IMR-90 (cell line): Measurements from ENCODE around the gene B3GALT6. TPM values are rescaled to one million over a fixed set of nuclear protein-coding genes. Genes with fewer than 3 reads are reported as not detected.

Experiments
- ATAC-seq: fragments of 200-7000 bp; cut with Tn5 transposase; 2 replicates; pipeline ENCODE4 v1.9.1; 2020; ENCODE audit warnings: low read depth, mild to moderate bottlenecking, moderate library complexity
- BruUV-seq: library from RNA; stranded (reverse); fragments of 400-500 nt; replicated peaks from 2 replicates; lab custom pipeline; 2021; lab: Mats Ljungman, UMichigan
- CTCF ChIA-PET: fragments of 300-600 bp; formaldehyde crosslinking; extraction: SDS; loops from one replicate; lab custom pipeline; 2021; ENCODE audit warnings: antibody characterized with exemption; lab: Yijun Ruan, JAX
- POLR2A ChIA-PET: fragments of 300-600 bp; sonication (Branson Sonifier 250); formaldehyde crosslinking; loops from one replicate; lab custom pipeline; 2022; ENCODE audit warnings: antibody characterized with exemption; ENCODE audit not compliant: unreplicated experiment; lab: Charles Lee
- DNase-seq: peaks from one replicate; pipeline ENCODE4 v3.0.0; 2013
- H2AFZ ChIP-seq: replicated peaks from 2 replicates; pipeline ENCODE3; 2013; ENCODE audit warnings: low read length, mild to moderate bottlenecking; ENCODE audit not compliant: poor library complexity
- H2AK5ac ChIP-seq: 2 replicates; pipeline ENCODE4 v1.6.1; 2013; ENCODE audit warnings: low read depth, low read length, inconsistent platforms
- H2AK9ac ChIP-seq: replicated peaks from 2 replicates; pipeline ENCODE3; 2013; ENCODE audit warnings: mild to moderate bottlenecking, low read depth, low read length, moderate library complexity; ENCODE audit not compliant: poor library complexity
- H2BK120ac ChIP-seq: 2 replicates; pipeline ENCODE4 v1.6.1; 2013; ENCODE audit warnings: low read depth, low read length, inconsistent platforms
- H2BK15ac ChIP-seq: 3 replicates; pipeline ENCODE4 v1.6.1; 2013; ENCODE audit warnings: low read depth, low read length, inconsistent platforms
- H2BK20ac ChIP-seq: 2 replicates; pipeline ENCODE4 v1.6.1; 2013; ENCODE audit warnings: low read depth, mild to moderate bottlenecking, inconsistent platforms, low read length, moderate library complexity
- H2BK5ac ChIP-seq: 2 replicates; pipeline ENCODE4 v1.6.1; 2013; ENCODE audit warnings: mild to moderate bottlenecking, low read depth, low read length, inconsistent platforms; ENCODE audit not compliant: poor library complexity, severe bottlenecking
- H3K14ac ChIP-seq: replicated peaks from 2 replicates; pipeline ENCODE4 v1.6.1; 2013; ENCODE audit warnings: low read depth, low read length, inconsistent platforms
- H3K18ac ChIP-seq: 2 replicates; pipeline ENCODE4 v1.6.1; 2013; ENCODE audit warnings: low read depth, low read length, control low read depth
- H3K23ac ChIP-seq: 2 replicates; pipeline ENCODE4 v1.6.1; 2013; ENCODE audit warnings: low read depth, low read length, inconsistent platforms
- H3K27ac ChIP-seq: 2 replicates; pipeline ENCODE4 v1.5.1; 2013; ENCODE audit warnings: mild to moderate bottlenecking, control low read depth, low read length; ENCODE audit not compliant: insufficient read depth
- H3K27me3 ChIP-seq: 2 replicates; pipeline ENCODE4 v1.6.1; 2013; ENCODE audit warnings: low read length; ENCODE audit not compliant: control insufficient read depth, insufficient read depth
- H3K36me3 ChIP-seq: 2 replicates; pipeline ENCODE4 v1.6.1; 2013; ENCODE audit warnings: low read length, mixed read lengths; ENCODE audit not compliant: control insufficient read depth, insufficient read depth
- H3K4ac ChIP-seq: 2 replicates; pipeline ENCODE4 v1.6.1; 2013; ENCODE audit warnings: low read depth, low read length, inconsistent platforms
- H3K4me1 ChIP-seq: 2 replicates; pipeline ENCODE4 v1.6.1; 2013; ENCODE audit warnings: low read length, mixed read lengths; ENCODE audit not compliant: control insufficient read depth, insufficient read depth
- H3K4me2 ChIP-seq: 2 replicates; pipeline ENCODE4 v1.6.1; 2013; ENCODE audit warnings: low read depth, mild to moderate bottlenecking, control low read depth, low read length, moderate library complexity
- H3K4me3 ChIP-seq: 2 replicates; pipeline ENCODE4 v1.5.1; 2013; ENCODE audit warnings: low read depth, mild to moderate bottlenecking, control low read depth, low read length, moderate library complexity; ENCODE audit not compliant: insufficient read depth
- H3K56ac ChIP-seq: 2 replicates; pipeline ENCODE4 v1.6.1; 2013; ENCODE audit warnings: low read length, inconsistent platforms; ENCODE audit not compliant: insufficient read depth; ENCODE audit errors: extremely low read depth
- H3K79me1 ChIP-seq, 2 experiments: 2 replicates each; pipeline ENCODE4 v1.6.1; 2013; ENCODE audit warnings: low read length in 2 of 2, inconsistent platforms in 1 of 2, low read depth in 1 of 2
- H3K9ac ChIP-seq: 2 replicates; pipeline ENCODE4 v1.6.1; 2013; ENCODE audit warnings: low read depth, low read length, control low read depth
- H3K9me1 ChIP-seq: 2 replicates; pipeline ENCODE4 v1.6.1; 2013; ENCODE audit warnings: low read length, inconsistent platforms; ENCODE audit not compliant: insufficient read depth
- H3K9me3 ChIP-seq: 2 replicates; pipeline ENCODE4 v1.6.1; 2013; ENCODE audit warnings: low read length; ENCODE audit not compliant: control insufficient read depth, insufficient read depth
- H4K20me1 ChIP-seq: 2 replicates; pipeline ENCODE4 v1.6.1; 2013; ENCODE audit warnings: low read length, inconsistent platforms; ENCODE audit not compliant: insufficient read depth
- H4K5ac ChIP-seq: 2 replicates; pipeline ENCODE4 v1.6.1; 2013; ENCODE audit warnings: mild to moderate bottlenecking, low read depth, low read length, control low read depth
- H4K8ac ChIP-seq, 2 experiments: 2 replicates each; pipeline ENCODE4 v1.6.1; 2013; ENCODE audit warnings: low read depth in 2 of 2, low read length in 2 of 2, control low read depth in 1 of 2, inconsistent platforms in 1 of 2
- H4K91ac ChIP-seq: 2 replicates; pipeline ENCODE4 v1.6.1; 2013; ENCODE audit warnings: low read depth, low read length, inconsistent platforms; ENCODE audit not compliant: insufficient read depth
- BHLHE40 ChIP-seq: fragments of 150-350 bp; IDR thresholded peaks from 2 replicates; pipeline ENCODE4 v1.6.1; 2016; ENCODE audit warnings: mild to moderate bottlenecking, low read depth, low read length
- CEBPB ChIP-seq: IDR thresholded peaks from 2 replicates; pipeline ENCODE4 v1.6.1; 2012; ENCODE audit warnings: low read depth, low read length, improper control_type of control experiment
- MAFK ChIP-seq: IDR thresholded peaks from 2 replicates; pipeline ENCODE4 v1.6.1; 2012; ENCODE audit warnings: low read depth, low read length, improper control_type of control experiment
- MAZ ChIP-seq: IDR thresholded peaks from 2 replicates; pipeline ENCODE4 v1.6.1; 2012; ENCODE audit warnings: low read depth, mild to moderate bottlenecking, low read length, improper control_type of control experiment, moderate library complexity, borderline replicate concordance
- MXI1 ChIP-seq: IDR thresholded peaks from 2 replicates; pipeline ENCODE4 v1.6.1; 2012; ENCODE audit warnings: low read depth, mild to moderate bottlenecking, low read length, moderate library complexity, borderline replicate concordance
- RAD21 ChIP-seq: IDR thresholded peaks from 2 replicates; pipeline ENCODE4 v1.6.1; 2012; ENCODE audit warnings: low read length, improper control_type of control experiment
- RCOR1 ChIP-seq: IDR thresholded peaks from 2 replicates; pipeline ENCODE4 v1.6.1; 2012; ENCODE audit warnings: mild to moderate bottlenecking, low read length, improper control_type of control experiment; ENCODE audit not compliant: insufficient replicate concordance
- RFX5 ChIP-seq: IDR thresholded peaks from 2 replicates; pipeline ENCODE4 v1.8.0; 2012; ENCODE audit warnings: low read depth, mild to moderate bottlenecking, low read length, moderate library complexity
- SMC3 ChIP-seq: fragments of 150-350 bp; IDR thresholded peaks from 2 replicates; pipeline ENCODE4 v1.6.1; 2016; ENCODE audit warnings: low read depth, mild to moderate bottlenecking, antibody characterized with exemption, low read length, moderate library complexity
- USF2 ChIP-seq: fragments of 150-350 bp; IDR thresholded peaks from 2 replicates; pipeline ENCODE4 v1.6.1; 2017; ENCODE audit warnings: mild to moderate bottlenecking, antibody characterized with exemption, low read length, low read depth
- WGBS, 2 experiments: methylation state at CpG; one replicate each; pipeline versions ENCODE4 v1.1.5 to v1.1.7; 2013; ENCODE audit warnings: missing lambda C conversion rate in 2 of 2; ENCODE audit not compliant: insufficient read length in 1 of 2; ENCODE audit errors: extremely low coverage in 2 of 2; 5-methylcytosine and 5-hydroxymethylcytosine counted together
- dilution Hi-C: fragments of 300-500 bp; cut with HindIII; formaldehyde crosslinking; loops from one replicate; pipeline ENCODE4 v1.14.3; 2018; ENCODE audit warnings: low sequenced_read_pairs; ENCODE audit not compliant: unreplicated experiment
- in situ Hi-C: fragments of 300-500 bp; cut with MboI; formaldehyde crosslinking; loops from 3 replicates; pipeline ENCODE4 v1.14.3; 2019; ENCODE audit warnings: low sequenced_read_pairs, inconsistent platforms, mixed read lengths
- intact Hi-C: fragments of 100-400 bp; cut with micrococcal nuclease; formaldehyde crosslinking; loops from 2 replicates; pipeline ENCODE4 v1.10.0; 2022
- polyA plus RNA-seq, 3 experiments: library from polyadenylated mRNA; depleted of rRNA; stranded (reverse); fragments of >200 nt; gene quantifications; 2 replicates each; pipeline ENCODE4 v1.2.3, GENCODE V29; 2012; ENCODE audit warnings: low replicate concordance in 1 of 3
- total RNA-seq: library from RNA; depleted of rRNA; stranded (reverse); fragments of >200 nt; gene quantifications from 2 replicates; pipeline ENCODE4 v1.2.3, GENCODE V29; 2012
- TF ChIP-seq, protein P1 (sequence below): conservative IDR thresholded peaks from 2 replicates; pipeline ENCODE4 v1.5.1; 2012; ENCODE audit warnings: mild to moderate bottlenecking, low read depth, low read length, improper control_type of control experiment
- TF ChIP-seq, protein P2 (sequence below): fragments of 150-350 bp; IDR thresholded peaks from 2 replicates; pipeline ENCODE4 v1.6.1; 2016; ENCODE audit warnings: low read depth, mild to moderate bottlenecking, low read length, moderate library complexity, borderline replicate concordance

The B3GALT6 gene
- total and polyA plus RNA-seq, 2 of the 4 experiments (the other 2 are of a cell fraction), result 12.2 to 23.0 TPM

DNA sequence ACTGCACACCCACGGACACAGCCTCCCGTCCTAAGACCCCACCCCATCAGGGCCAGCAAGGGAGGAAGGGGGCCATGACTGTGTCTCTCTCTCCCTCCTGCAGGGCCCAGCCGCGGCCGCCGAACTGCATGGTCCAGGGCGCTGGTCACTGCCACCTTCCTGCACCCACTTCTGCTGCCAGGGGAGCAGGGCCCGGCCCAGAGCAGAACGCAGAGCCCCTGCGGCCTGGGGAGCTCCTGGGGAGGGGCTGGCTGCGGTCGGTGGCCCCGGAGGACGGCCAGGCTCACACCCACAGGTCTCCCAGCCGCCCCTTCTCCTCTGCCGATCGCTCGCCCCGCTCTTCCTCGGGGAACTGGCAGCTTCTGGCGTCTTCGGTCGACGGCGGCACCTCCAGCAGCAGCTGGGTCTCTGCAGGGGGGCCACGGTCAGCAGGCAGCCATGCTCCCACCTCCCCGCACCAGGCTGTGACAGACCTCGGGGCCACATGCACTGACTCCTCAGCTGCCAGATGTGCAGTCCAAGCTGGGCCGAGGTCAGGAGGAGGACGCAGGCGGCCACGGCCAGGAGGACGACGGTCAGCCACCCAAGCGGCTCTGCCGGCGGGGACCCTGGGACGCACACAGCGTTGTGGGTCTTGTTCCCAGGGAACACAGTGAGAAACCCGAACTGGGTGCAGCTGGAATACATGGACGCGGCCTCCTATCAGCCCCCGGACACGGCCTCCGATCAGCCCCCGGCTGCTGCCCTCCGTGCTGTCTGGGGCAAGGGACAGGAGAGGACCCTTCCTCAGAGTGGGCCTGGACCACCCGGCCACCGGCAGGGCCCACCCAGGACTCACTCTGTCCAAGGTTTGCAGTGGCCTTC is 28.2 kb upstream of the B3GALT6 start (continued):
- no peak for TF ChIP-seq USF2

DNA sequence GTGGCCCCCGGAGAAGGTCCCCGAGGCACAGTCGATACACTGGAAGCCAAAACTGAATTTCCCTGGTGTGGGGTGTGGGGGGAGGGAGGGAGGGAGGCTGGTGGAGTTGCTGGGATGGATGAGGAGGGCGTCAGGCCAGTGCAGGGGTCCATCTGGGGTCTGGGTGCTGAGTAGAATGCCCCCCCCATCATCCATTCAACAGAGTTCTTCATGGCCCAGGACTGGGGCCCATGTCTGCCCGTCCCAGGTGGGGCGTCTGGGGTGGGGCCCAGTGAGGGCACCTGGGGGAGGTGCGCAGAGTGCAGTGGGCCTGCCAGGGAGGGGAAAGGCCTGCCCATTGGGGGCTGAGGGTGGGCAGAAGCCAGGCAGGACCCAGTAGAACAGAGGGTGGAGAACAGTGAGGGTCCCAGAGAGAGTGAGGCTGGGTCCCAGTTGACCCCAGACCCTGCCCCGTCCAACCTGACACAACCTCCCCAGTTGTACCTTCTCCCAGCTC is 27.6 kb upstream of the B3GALT6 start:
- Histone ChIP-seq H4K91ac (no peak overlapping the region), H3K36me3 (no peaks in the 10 kb centered on the region), H3K14ac (no peak overlapping the region), H3K9me3 (no peaks in the 10 kb centered on the region), H3K4me1 (peaks cover 12% of the 10 kb centered on the region), H3K79me1 (no peaks in the 10 kb centered on the region), H2BK15ac (no peak overlapping the region), H3K9me1 (no peaks in the 10 kb centered on the region), H3K23ac (no peak overlapping the region), H4K20me1 (no peaks in the 10 kb centered on the region), H2AK9ac (no peak overlapping the region), H3K27ac (no peak overlapping the region), H4K8ac (no peak overlapping the region), H3K4me3 (no peak overlapping the region), H3K27me3 (no peaks in the 10 kb centered on the region; the same call in 1 of the 2 replicates), H4K5ac (no peak overlapping the region), H3K4me2 (no peak overlapping the region), H2AK5ac (no peak overlapping the region), H2BK5ac (no peak overlapping the region), H3K4ac (no peak overlapping the region), H3K9ac (no peak overlapping the region), H2BK20ac (no peak overlapping the region), H2BK120ac (no peak overlapping the region), H3K18ac (no peak overlapping the region), H3K56ac (no peak overlapping the region), H2AFZ (no peak overlapping the region)
- DNase-seq (no peak), ATAC-seq (no peak)
- dilution Hi-C loops (no loop called here), intact Hi-C loops (no loop called here), in situ Hi-C loops (no loop called here)
- CTCF ChIA-PET, result no interaction called here
- BruUV-seq, result no TSS peak
- POLR2A ChIA-PET, result no interaction called here
- WGBS, 2 experiments, result no CpG with 5 or more reads among the region's 8 CpGs
- TF ChIP-seq MAZ (no peak), MXI1 (no peak), SMC3 (no peak), RCOR1 (no peak), CEBPB (no peak), BHLHE40 (no peak), RFX5 (no peak), RAD21 (no peak), MAFK (no peak)
- TF ChIP-seq, protein P1, sequence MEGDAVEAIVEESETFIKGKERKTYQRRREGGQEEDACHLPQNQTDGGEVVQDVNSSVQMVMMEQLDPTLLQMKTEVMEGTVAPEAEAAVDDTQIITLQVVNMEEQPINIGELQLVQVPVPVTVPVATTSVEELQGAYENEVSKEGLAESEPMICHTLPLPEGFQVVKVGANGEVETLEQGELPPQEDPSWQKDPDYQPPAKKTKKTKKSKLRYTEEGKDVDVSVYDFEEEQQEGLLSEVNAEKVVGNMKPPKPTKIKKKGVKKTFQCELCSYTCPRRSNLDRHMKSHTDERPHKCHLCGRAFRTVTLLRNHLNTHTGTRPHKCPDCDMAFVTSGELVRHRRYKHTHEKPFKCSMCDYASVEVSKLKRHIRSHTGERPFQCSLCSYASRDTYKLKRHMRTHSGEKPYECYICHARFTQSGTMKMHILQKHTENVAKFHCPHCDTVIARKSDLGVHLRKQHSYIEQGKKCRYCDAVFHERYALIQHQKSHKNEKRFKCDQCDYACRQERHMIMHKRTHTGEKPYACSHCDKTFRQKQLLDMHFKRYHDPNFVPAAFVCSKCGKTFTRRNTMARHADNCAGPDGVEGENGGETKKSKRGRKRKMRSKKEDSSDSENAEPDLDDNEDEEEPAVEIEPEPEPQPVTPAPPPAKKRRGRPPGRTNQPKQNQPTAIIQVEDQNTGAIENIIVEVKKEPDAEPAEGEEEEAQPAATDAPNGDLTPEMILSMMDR, result no peak
- TF ChIP-seq, protein P2, sequence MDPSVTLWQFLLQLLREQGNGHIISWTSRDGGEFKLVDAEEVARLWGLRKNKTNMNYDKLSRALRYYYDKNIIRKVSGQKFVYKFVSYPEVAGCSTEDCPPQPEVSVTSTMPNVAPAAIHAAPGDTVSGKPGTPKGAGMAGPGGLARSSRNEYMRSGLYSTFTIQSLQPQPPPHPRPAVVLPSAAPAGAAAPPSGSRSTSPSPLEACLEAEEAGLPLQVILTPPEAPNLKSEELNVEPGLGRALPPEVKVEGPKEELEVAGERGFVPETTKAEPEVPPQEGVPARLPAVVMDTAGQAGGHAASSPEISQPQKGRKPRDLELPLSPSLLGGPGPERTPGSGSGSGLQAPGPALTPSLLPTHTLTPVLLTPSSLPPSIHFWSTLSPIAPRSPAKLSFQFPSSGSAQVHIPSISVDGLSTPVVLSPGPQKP, result no peak
